ENCODE results near the gene PRB4.
"Not testable (repeated sequence)": the region's sequence is repeated elsewhere in the genome, so short reads cannot be mapped to it uniquely, and the experiment has no call there.

PRB4 gene

DNA sequence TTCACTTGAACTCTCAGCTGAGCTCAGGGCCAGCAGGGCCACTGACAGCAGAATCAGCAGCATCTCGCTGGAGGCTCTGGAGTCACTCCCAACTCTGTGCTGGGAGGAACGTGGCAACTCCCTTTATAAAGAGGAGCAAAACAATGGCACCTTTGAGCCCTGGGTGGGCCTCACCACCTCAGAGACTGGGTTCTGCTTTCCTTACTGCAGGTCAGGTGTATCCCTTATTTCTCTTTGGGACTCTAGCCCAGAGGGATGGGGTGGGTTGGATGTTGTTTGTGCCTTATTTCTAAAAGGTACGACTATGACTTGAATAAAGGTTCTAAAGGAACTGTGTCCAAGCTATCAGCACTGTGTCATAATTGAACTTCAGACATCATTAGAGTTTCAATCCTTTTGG is at the start of gene PRB4:
TSS of gene PRB4 (minus strand) at position 101 of the 400 bp plus-strand sequence. CDS start at position 63, 38 bp downstream.
- DNase-seq (ENCODE audit: low spot score) = no peak

- not testable (repeated sequence) for DNase-seq (ENCODE audit: low spot score)
Observed at GRCh38 chr12:11351736-11352135, 41.5 kb upstream of the PRB4 start.

DNA sequence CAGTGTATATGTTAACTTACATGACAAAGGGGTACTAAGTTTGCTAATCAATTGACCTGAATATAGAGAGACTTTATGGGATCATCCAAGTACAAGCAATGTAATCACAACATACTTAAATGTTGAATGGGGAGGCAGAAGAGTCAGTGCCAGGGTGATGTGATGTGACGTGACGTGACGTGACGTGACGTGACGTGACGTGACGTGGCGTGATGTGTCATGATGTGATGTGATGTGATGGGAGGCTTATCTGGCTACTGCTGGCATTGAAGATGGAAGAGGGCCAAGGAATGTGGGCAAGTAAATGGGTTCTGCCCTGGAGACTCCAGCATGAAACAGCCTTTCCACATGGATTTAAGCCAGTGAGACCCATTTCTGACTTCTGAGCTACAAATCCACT is 38.2 kb upstream of the PRB4 start:
- no peak for DNase-seq (ENCODE audit: low spot score)

GRCh38 chr12:11347810-11348209 is 37.6 kb upstream of the PRB4 start:
- DNase-seq (ENCODE audit: low spot score) = no peak

DNA sequence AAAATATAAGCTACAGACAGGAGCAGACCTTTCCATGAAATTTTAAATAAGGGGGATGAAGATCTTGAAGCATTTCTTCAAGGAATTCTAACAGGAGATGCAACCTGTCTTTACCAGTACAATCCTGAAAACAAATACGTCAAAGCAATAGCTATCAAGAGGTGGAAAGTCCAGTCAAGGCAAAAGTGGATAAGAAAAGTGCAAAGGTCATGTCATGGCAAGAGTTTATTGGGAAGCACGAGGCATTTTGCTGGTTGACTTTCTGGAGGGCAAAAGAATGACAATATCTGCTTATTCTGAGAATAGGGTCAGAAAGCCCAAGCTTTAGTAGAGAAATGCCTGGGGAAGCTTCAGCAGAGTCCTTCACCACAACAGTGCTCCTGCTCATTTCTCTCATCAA is 34.3 kb upstream of the PRB4 start:
- no peak for DNase-seq (ENCODE audit: low spot score)

GRCh38 chr12:11324426-11324825 is 14.2 kb upstream of the PRB4 start:
- no peak for DNase-seq (ENCODE audit: low spot score)

DNA sequence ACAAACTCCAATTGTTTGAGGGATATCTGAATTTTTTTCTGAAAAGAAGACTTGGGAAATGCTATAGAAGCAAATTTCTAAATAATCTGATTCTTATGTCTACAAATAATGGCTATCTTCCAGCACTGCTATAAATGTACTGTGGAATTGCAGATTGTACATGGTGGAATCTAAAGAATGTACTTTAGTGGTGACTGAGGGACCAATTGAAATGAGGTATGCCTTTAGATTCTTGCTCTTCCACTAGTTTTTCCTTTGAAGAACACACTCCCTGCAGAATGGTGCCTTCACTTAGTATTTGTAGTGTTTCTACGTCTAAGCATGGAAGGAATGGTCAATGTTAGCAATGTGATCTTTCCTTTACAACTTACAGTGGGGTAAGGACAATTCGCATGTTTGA is 11.7 kb upstream of the PRB4 start:
- DNase-seq (ENCODE audit: low spot score) = no peak

GRCh38 chr12:11307143-11307542 is 3.1 kb downstream of the PRB4 start:
- DNase-seq (ENCODE audit: low spot score) = no peak

- no peak for DNase-seq (ENCODE audit: low spot score)
Observed at GRCh38 chr12:11273449-11273848, 36.8 kb downstream of the PRB4 start.

DNA sequence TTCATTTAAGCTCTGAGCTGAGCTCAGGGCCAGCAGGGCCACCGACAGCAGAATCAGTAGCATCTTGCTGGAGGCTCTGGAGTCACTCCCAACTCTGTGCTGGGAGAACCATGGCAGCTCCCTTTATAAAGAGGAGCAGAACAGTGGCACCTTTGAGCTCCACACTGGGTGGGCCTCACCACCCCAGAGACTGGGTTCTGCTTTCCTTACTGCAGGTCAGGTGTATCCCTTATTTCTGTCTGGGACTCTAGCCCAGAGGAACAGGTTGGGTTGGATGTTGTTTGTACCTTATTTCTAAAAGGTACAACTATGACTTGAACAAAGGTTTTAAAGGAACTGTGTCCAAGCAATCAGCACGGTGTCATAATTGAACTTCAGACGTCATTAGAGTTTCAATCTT is 40.6 kb downstream of the PRB4 start, which contains the start of gene PRB3:
TSS of gene PRB3 (minus strand) at position 101 of the 400 bp plus-strand sequence. CDS start at position 63, 38 bp downstream.
- DNase-seq (ENCODE audit: low spot score) = no peak

DNA sequence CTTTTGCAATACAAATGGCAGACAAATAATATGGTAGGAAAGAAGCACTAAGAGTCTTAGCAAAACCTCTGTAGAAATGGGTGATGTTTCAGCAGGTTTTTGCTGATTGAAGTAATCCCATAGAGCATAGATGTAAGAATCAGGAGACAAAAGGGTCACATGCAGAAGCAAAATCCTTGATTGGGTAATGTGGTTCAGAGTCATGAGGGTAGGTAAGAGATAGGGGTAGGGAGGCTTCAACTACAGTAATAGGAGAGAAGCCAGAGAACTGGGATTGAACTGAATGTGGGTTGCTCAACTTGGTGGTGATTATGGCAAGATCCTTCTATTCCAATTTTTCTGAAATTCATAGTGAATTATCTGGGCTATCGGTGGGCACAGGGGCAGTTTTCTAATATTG is 45.7 kb downstream of the PRB4 start:
- no peak for DNase-seq (ENCODE audit: low spot score)
